Skin epidermis (tissue), 12 donors: ENCODE data around the gene ULK4.

Experiments
- H3K27ac ChIP-seq, 21 experiments: fragments of 200-600 bp; sonication (generic) in 11 of 21; one replicate each; pipeline ENCODE4 v1.5.0; 2020; ENCODE audit warnings: mild to moderate bottlenecking in 3 of 21, inconsistent platforms in 2 of 21, moderate library complexity in 2 of 21
- H3K4me3 ChIP-seq, 7 experiments: fragments of 200-600 bp; sonication (generic) in 2 of 7; one replicate each; pipeline ENCODE4 v1.5.0; 2020; ENCODE audit warnings: inconsistent platforms in 2 of 7, mild to moderate bottlenecking in 2 of 7, moderate library complexity in 1 of 7

ULK4 gene

GRCh38 chr3:41350441-41350840 lies 611.5 kb downstream of the ULK4 start:
- H3K4me3 ChIP-seq, result no peak overlapping the region

GRCh38 chr3:41348401-41348800 lies 613.5 kb downstream of the ULK4 start:
- Histone ChIP-seq H3K4me3 (no peak overlapping the region), H3K27ac (no peak overlapping the region)

More at GRCh38 chr3:41350441-41350840, 611.5 kb downstream of the ULK4 start:
- no peak overlapping the region for H3K27ac ChIP-seq

GRCh38 chr3:41346698-41347270 lies 615.1 kb downstream of the ULK4 start:
- Histone ChIP-seq H3K27ac (no peak overlapping the region), H3K4me3 (no peak overlapping the region)

- H3K4me3 ChIP-seq, result no peak overlapping the region
- no peak overlapping the region for H3K27ac ChIP-seq
These were observed 616.1 kb downstream of the ULK4 start for GRCh38 chr3:41345788-41346187.

- H3K4me3 ChIP-seq, result no peak overlapping the region
- H3K27ac ChIP-seq, result no peak overlapping the region
These were observed 622.1 kb downstream of the ULK4 start for GRCh38 chr3:41339758-41340157.

- Histone ChIP-seq H3K27ac (no peak overlapping the region), H3K4me3 (no peak overlapping the region)
These were observed 623.6 kb downstream of the ULK4 start for GRCh38 chr3:41338276-41338675.

- no peak overlapping the region for H3K4me3 ChIP-seq
- H3K27ac ChIP-seq, result no peak overlapping the region
These were observed 627.5 kb downstream of the ULK4 start for GRCh38 chr3:41334426-41334825.

- Histone ChIP-seq H3K4me3 (no peak overlapping the region), H3K27ac (peak overlapping the region in 1 of 21 experiments; percentile 33)
These were observed 630.9 kb downstream of the ULK4 start for GRCh38 chr3:41331041-41331440.

- H3K4me3 ChIP-seq, result no peak overlapping the region
- H3K27ac ChIP-seq, result peak overlapping the region in 1 of 21 experiments; percentile 33
These were observed 631.4 kb downstream of the ULK4 start for GRCh38 chr3:41330465-41330864.

- peak overlapping the region in 1 of 21 experiments; percentile 33 for H3K27ac ChIP-seq
- H3K4me3 ChIP-seq, result no peak overlapping the region
These were observed 632.0 kb downstream of the ULK4 start for GRCh38 chr3:41329881-41330280.

GRCh38 chr3:41328926-41329325 lies 633.0 kb downstream of the ULK4 start:
- Histone ChIP-seq H3K4me3 (no peak overlapping the region), H3K27ac (peak overlapping the region in 1 of 21 experiments; percentile 27)

GRCh38 chr3:41327718-41328117 lies 634.2 kb downstream of the ULK4 start:
- peak overlapping the region in 6 of 21 experiments; percentile 5 to 42 (median 30) for H3K27ac ChIP-seq
- H3K4me3 ChIP-seq, result no peak overlapping the region

- Histone ChIP-seq H3K4me3 (no peak overlapping the region), H3K27ac (no peak overlapping the region)
These were observed 637.8 kb downstream of the ULK4 start for GRCh38 chr3:41324156-41324475.

GRCh38 chr3:41323467-41324155 lies 638.3 kb downstream of the ULK4 start:
- Histone ChIP-seq H3K4me3 (no peak overlapping the region), H3K27ac (no peak overlapping the region)

GRCh38 chr3:41321642-41321980 lies 640.3 kb downstream of the ULK4 start:
- Histone ChIP-seq H3K27ac (no peak overlapping the region), H3K4me3 (no peak overlapping the region)

- no peak overlapping the region for H3K4me3 ChIP-seq
- no peak overlapping the region for H3K27ac ChIP-seq
These were observed 640.8 kb downstream of the ULK4 start for GRCh38 chr3:41320953-41321641.

- Histone ChIP-seq H3K4me3 (no peak overlapping the region), H3K27ac (no peak overlapping the region)
These were observed 643.4 kb downstream of the ULK4 start for GRCh38 chr3:41318520-41318919.

- Histone ChIP-seq H3K27ac (no peak overlapping the region), H3K4me3 (no peak overlapping the region)
These were observed 644.2 kb downstream of the ULK4 start for GRCh38 chr3:41317718-41318117.

- H3K27ac ChIP-seq, result no peak overlapping the region
- no peak overlapping the region for H3K4me3 ChIP-seq
These were observed 644.6 kb downstream of the ULK4 start for GRCh38 chr3:41317298-41317697.

- no peak overlapping the region for H3K4me3 ChIP-seq
- no peak overlapping the region for H3K27ac ChIP-seq
These were observed 646.8 kb downstream of the ULK4 start for GRCh38 chr3:41315126-41315525.

GRCh38 chr3:41308119-41308518 lies 653.8 kb downstream of the ULK4 start:
- H3K4me3 ChIP-seq, result no peak overlapping the region
- no peak overlapping the region for H3K27ac ChIP-seq
